A673 (cell line): ENCODE measurements around the gene SCAI. TPM values are rescaled to one million over a fixed set of nuclear protein-coding genes. Genes with fewer than 3 reads are reported as not detected.

Source experiments
- BruUV-seq: library from RNA; stranded (reverse); fragments of 400-500 nt; replicated peaks from 2 replicates; lab custom pipeline; 2021; lab: Mats Ljungman, UMichigan
- CTCF ChIA-PET: fragments of 300-600 bp; sonication (Branson Sonifier 250); formaldehyde crosslinking; loops from one replicate; lab custom pipeline; 2022; ENCODE audit warnings: antibody characterized with exemption; lab: Charles Lee
- POLR2A ChIA-PET: fragments of 300-600 bp; sonication (Branson Sonifier 250); formaldehyde crosslinking; loops from one replicate; lab custom pipeline; 2022; ENCODE audit warnings: antibody characterized with exemption; ENCODE audit not compliant: low non-redundant PET; lab: Charles Lee
- DNase-seq: peaks from one replicate; pipeline ENCODE4 v3.0.0-alpha.2; 2015; ENCODE audit warnings: low spot score
- H3K27ac ChIP-seq: fragments of 200-600 bp; sonication (generic); 2 replicates; pipeline ENCODE4 v1.5.1; 2016; ENCODE audit warnings: mixed run types, low read depth, mild to moderate bottlenecking, mixed read lengths, antibody characterized with exemption, low read length; ENCODE audit not compliant: poor library complexity, severe bottlenecking
- H3K27me3 ChIP-seq: fragments of 200-600 bp; sonication (generic); replicated peaks from 2 replicates; pipeline ENCODE4 v1.6.1; 2017; ENCODE audit warnings: mixed run types, low read depth, mild to moderate bottlenecking, mixed read lengths, antibody characterized with exemption, low read length; ENCODE audit not compliant: insufficient read depth, poor library complexity
- H3K36me3 ChIP-seq: fragments of 200-600 bp; sonication (generic); 2 replicates; pipeline ENCODE4 v1.6.1; 2016; ENCODE audit warnings: mixed run types, mild to moderate bottlenecking, mixed read lengths, antibody characterized with exemption, low read length; ENCODE audit not compliant: insufficient read depth, poor library complexity, severe bottlenecking
- H3K4me1 ChIP-seq: fragments of 200-600 bp; sonication (generic); 2 replicates; pipeline ENCODE4 v1.6.1; 2017; ENCODE audit warnings: mixed run types, mild to moderate bottlenecking, mixed read lengths, antibody characterized with exemption, low read length; ENCODE audit not compliant: insufficient read depth, poor library complexity, severe bottlenecking
- H3K4me3 ChIP-seq: fragments of 200-600 bp; sonication (generic); 2 replicates; pipeline ENCODE4 v1.5.1; 2016; ENCODE audit warnings: low read depth, mixed run types, mild to moderate bottlenecking, mixed read lengths, low read length; ENCODE audit not compliant: poor library complexity, severe bottlenecking
- H3K9me3 ChIP-seq: fragments of 200-600 bp; sonication (generic); 2 replicates; pipeline ENCODE4 v1.6.1; 2016; ENCODE audit warnings: mixed run types, low read depth, mild to moderate bottlenecking, mixed read lengths, antibody characterized with exemption, low read length; ENCODE audit not compliant: poor library complexity, severe bottlenecking
- CTCF ChIP-seq: fragments of 300-800, 200-600 bp; sonication (generic); conservative IDR thresholded peaks from 2 replicates; pipeline ENCODE4 v1.5.1; 2017; ENCODE audit warnings: low read depth, mild to moderate bottlenecking, antibody characterized with exemption, low read length, moderate library complexity, mixed read lengths
- EZH2 ChIP-seq: fragments of 200-600 bp; sonication (generic); IDR thresholded peaks from 2 replicates; pipeline ENCODE4 v1.6.1; 2017; ENCODE audit warnings: borderline replicate concordance, low read depth, mild to moderate bottlenecking, mixed read lengths, antibody characterized with exemption, low read length; ENCODE audit not compliant: poor library complexity, severe bottlenecking
- intact Hi-C: fragments of 100-400 bp; cut with micrococcal nuclease; formaldehyde crosslinking; loops from one replicate; pipeline ENCODE4 v1.10.0; 2022; ENCODE audit not compliant: unreplicated experiment
- total RNA-seq: library from RNA; stranded (reverse); gene quantifications from 2 replicates; pipeline ENCODE4 v1.2.3, GENCODE V29; 2021

Gene SCAI
- total RNA-seq, 1 experiment from 2014 or later: 14.1 TPM

- intact Hi-C loops: no loop called here
Measured at GRCh38 chr9:124899845-124900244, 243.5 kb downstream of the SCAI start.

GRCh38 chr9:124897570-124898460 is 245.5 kb downstream of the SCAI start:
- TF ChIP-seq EZH2: no peak
- no peak for TF ChIP-seq CTCF
- BruUV-seq: no TSS peak
- H3K4me3 ChIP-seq: no peak overlapping the region
- peaks cover 6% of the 10 kb centered on the region for H3K4me1 ChIP-seq
- intact Hi-C loops: no loop called here
- no peaks in the 10 kb centered on the region for H3K9me3 ChIP-seq
- H3K27ac ChIP-seq: no peak overlapping the region
- H3K27me3 ChIP-seq: no peaks in the 10 kb centered on the region
- POLR2A ChIA-PET: no interaction called here
- H3K36me3 ChIP-seq: no peaks in the 10 kb centered on the region
- CTCF ChIA-PET: no interaction called here
- DNase-seq: no peak

More at GRCh38 chr9:124899845-124900244, 243.5 kb downstream of the SCAI start:
- H3K4me1 ChIP-seq: no peaks in the 10 kb centered on the region
- no peaks in the 10 kb centered on the region for H3K27me3 ChIP-seq
- ChIA-PET POLR2A (no interaction called here), CTCF (no interaction called here)
- no peaks in the 10 kb centered on the region for H3K9me3 ChIP-seq
- DNase-seq: no peak
- no peak overlapping the region for H3K27ac ChIP-seq
- H3K4me3 ChIP-seq: no peak overlapping the region
- no TSS peak for BruUV-seq
- no peak for TF ChIP-seq CTCF
- TF ChIP-seq EZH2: no peak
- no peaks in the 10 kb centered on the region for H3K36me3 ChIP-seq

- Histone ChIP-seq H3K36me3 (peaks cover 7% of the 10 kb centered on the region), H3K9me3 (no peaks in the 10 kb centered on the region), H3K4me1 (peaks cover 6% of the 10 kb centered on the region), H3K4me3 (no peak overlapping the region), H3K27ac (no peak overlapping the region), H3K27me3 (no peaks in the 10 kb centered on the region)
- ChIA-PET POLR2A (no interaction called here), CTCF (no interaction called here)
- no peak for TF ChIP-seq EZH2
- TF ChIP-seq CTCF: peak; percentile 69
- intact Hi-C loops: loop anchor here (1.0 kb wide), 1 partner anchor 120 kb away; no protein-coding TSS in a partner anchor
- DNase-seq: peak; percentile 83
- BruUV-seq: no TSS peak
Measured at GRCh38 chr9:124894741-124895170, 248.6 kb downstream of the SCAI start.
